Neutrophil (primary cell): ENCODE results near the gene LDAH.

Source experiments
- H3K27ac ChIP-seq: fragments of 200-600 bp; sonication (generic); 2 replicates; pipeline ENCODE4 v1.5.1; 2016; ENCODE audit warnings: mild to moderate bottlenecking, moderate library complexity
- H3K27me3 ChIP-seq: fragments of 200-600 bp; sonication (generic); 2 replicates; pipeline ENCODE4 v1.6.0; 2016; ENCODE audit warnings: mild to moderate bottlenecking
- H3K36me3 ChIP-seq: fragments of 200-600 bp; sonication (generic); 2 replicates; pipeline ENCODE4 v1.5.1; 2017
- H3K4me1 ChIP-seq, 2 experiments: fragments of 200-600 bp in 1 of 2; sonication (generic) in 1 of 2; 1 replicate in 1 of 2; 2 replicates in 1 of 2; pipeline versions ENCODE4 v1.5.1 to v1.6.1; 2013 to 2016; ENCODE audit warnings: low read depth in 1 of 2, low read length in 1 of 2, mild to moderate bottlenecking in 1 of 2, moderate library complexity in 1 of 2; ENCODE audit not compliant: control insufficient read depth in 1 of 2, insufficient read depth in 1 of 2
- H3K4me3 ChIP-seq, 2 experiments: fragments of 200-600 bp in 1 of 2; sonication (generic) in 1 of 2; 1 replicate in 1 of 2; 2 replicates in 1 of 2; pipeline ENCODE4 v1.5.1; 2013 to 2016; ENCODE audit warnings: low read depth in 1 of 2, low read length in 1 of 2, mild to moderate bottlenecking in 1 of 2, moderate library complexity in 1 of 2
- H3K9me3 ChIP-seq: fragments of 200-600 bp; sonication (generic); 2 replicates; pipeline ENCODE4 v1.5.1; 2016
- CTCF ChIP-seq: fragments of 200-600 bp; sonication (generic); IDR thresholded peaks from 2 replicates; pipeline ENCODE4 v1.5.1; 2016; ENCODE audit warnings: antibody characterized with exemption

The LDAH gene

GRCh38 chr2:20852139-20852538, 29.2 kb upstream of the LDAH start:
- no peaks in the 10 kb centered on the region for H3K36me3 ChIP-seq
- no peaks in the 10 kb centered on the region for H3K4me1 ChIP-seq
- no peak overlapping the region for H3K4me3 ChIP-seq
- H3K9me3 ChIP-seq: no peaks in the 10 kb centered on the region
- no peak overlapping the region for H3K27ac ChIP-seq
- TF ChIP-seq CTCF: no peak
- H3K27me3 ChIP-seq: peaks cover 8% of the 10 kb centered on the region

GRCh38 chr2:20844246-20844645, 21.3 kb upstream of the LDAH start:
- Histone ChIP-seq H3K4me1 (no peaks in the 10 kb centered on the region), H3K36me3 (no peaks in the 10 kb centered on the region), H3K27ac (no peak overlapping the region), H3K9me3 (no peaks in the 10 kb centered on the region), H3K27me3 (peaks cover 62% of the 10 kb centered on the region), H3K4me3 (no peak overlapping the region)
- TF ChIP-seq CTCF: no peak

- H3K4me1 ChIP-seq: no peaks in the 10 kb centered on the region
- no peaks in the 10 kb centered on the region for H3K36me3 ChIP-seq
Observed at GRCh38 chr2:20839052-20839451, 16.2 kb upstream of the LDAH start.

GRCh38 chr2:20838016-20838415, 15.1 kb upstream of the LDAH start:
- Histone ChIP-seq H3K27ac (no peak overlapping the region), H3K4me1 (no peaks in the 10 kb centered on the region), H3K27me3 (peaks cover 77% of the 10 kb centered on the region), H3K4me3 (no peak overlapping the region), H3K9me3 (no peaks in the 10 kb centered on the region), H3K36me3 (no peaks in the 10 kb centered on the region)
- no peak for TF ChIP-seq CTCF

More at GRCh38 chr2:20839052-20839451, 16.2 kb upstream of the LDAH start:
- Histone ChIP-seq H3K27ac (no peak overlapping the region), H3K4me3 (no peak overlapping the region), H3K9me3 (no peaks in the 10 kb centered on the region), H3K27me3 (peaks cover 74% of the 10 kb centered on the region)
- no peak for TF ChIP-seq CTCF

GRCh38 chr2:20836521-20836920, 13.6 kb upstream of the LDAH start:
- no peaks in the 10 kb centered on the region for H3K9me3 ChIP-seq
- no peak overlapping the region for H3K4me3 ChIP-seq
- H3K27me3 ChIP-seq: peaks cover 76% of the 10 kb centered on the region
- no peak overlapping the region for H3K27ac ChIP-seq
- no peaks in the 10 kb centered on the region for H3K4me1 ChIP-seq
- no peaks in the 10 kb centered on the region for H3K36me3 ChIP-seq
- TF ChIP-seq CTCF: no peak

- TF ChIP-seq CTCF: no peak
- Histone ChIP-seq H3K4me3 (no peak overlapping the region), H3K36me3 (no peaks in the 10 kb centered on the region), H3K27ac (no peak overlapping the region), H3K27me3 (peaks cover 75% of the 10 kb centered on the region), H3K4me1 (no peaks in the 10 kb centered on the region), H3K9me3 (no peaks in the 10 kb centered on the region)
Observed at GRCh38 chr2:20834331-20834730, 11.4 kb upstream of the LDAH start.
